GM23338 (cell line): ENCODE data around the gene CIB4. TPM values are rescaled to one million over a fixed set of nuclear protein-coding genes. Genes with fewer than 3 reads are reported as not detected.

Source experiments
- ATAC-seq: fragments of 200-7000 bp; cut with Tn5 transposase; 3 replicates; pipeline ENCODE4 v1.9.1; 2020
- DNase-seq: peaks from one replicate; pipeline ENCODE4 v3.0.0-alpha.2; 2015; ENCODE audit warnings: low spot score
- H2AFZ ChIP-seq: fragments of 200-600 bp; sonication (generic); 2 replicates; pipeline ENCODE4 v1.8.0; 2016; ENCODE audit warnings: antibody characterized with exemption, mild to moderate bottlenecking, moderate library complexity
- H3F3A ChIP-seq: fragments of 200-600 bp; sonication (generic); replicated peaks from 2 replicates; pipeline ENCODE4 v1.8.0; 2017; ENCODE audit warnings: antibody characterized with exemption, mixed run types, low read depth
- H3K27ac ChIP-seq: fragments of 200-600 bp; sonication (generic); 2 replicates; pipeline ENCODE4 v1.6.1; 2016; ENCODE audit warnings: low read depth
- H3K27me3 ChIP-seq: fragments of 200-600 bp; sonication (generic); 2 replicates; pipeline ENCODE4 v1.8.0; 2016; ENCODE audit warnings: mild to moderate bottlenecking, mixed run types, moderate library complexity; ENCODE audit not compliant: insufficient read depth
- H3K36me3 ChIP-seq: fragments of 200-600 bp; sonication (generic); 2 replicates; pipeline ENCODE4 v1.8.0; 2016; ENCODE audit warnings: mild to moderate bottlenecking; ENCODE audit not compliant: insufficient read depth
- H3K4me1 ChIP-seq: fragments of 200-600 bp; sonication (generic); 2 replicates; pipeline ENCODE4 v1.8.0; 2016; ENCODE audit warnings: mild to moderate bottlenecking, moderate library complexity; ENCODE audit not compliant: insufficient read depth
- H3K4me2 ChIP-seq: fragments of 200-600 bp; sonication (generic); 2 replicates; pipeline ENCODE4 v1.7.1; 2017; ENCODE audit warnings: mixed run types
- H3K4me3 ChIP-seq: fragments of 200-600 bp; sonication (generic); 2 replicates; pipeline ENCODE4 v1.6.1; 2016; ENCODE audit warnings: mixed run types
- H3K79me2 ChIP-seq: fragments of 200-600 bp; sonication (generic); replicated peaks from 2 replicates; pipeline ENCODE4 v1.8.0; 2017; ENCODE audit warnings: mild to moderate bottlenecking; ENCODE audit not compliant: insufficient read depth
- H3K9me2 ChIP-seq: fragments of 200-600 bp; sonication (generic); 2 replicates; pipeline ENCODE4 v1.8.0; 2017; ENCODE audit not compliant: insufficient read depth
- H4K20me1 ChIP-seq: fragments of 200-600 bp; sonication (generic); replicated peaks from 2 replicates; pipeline ENCODE4 v1.8.0; 2017; ENCODE audit warnings: mild to moderate bottlenecking; ENCODE audit not compliant: insufficient read depth
- H3K27ac Mint-ChIP-seq: 2 replicates; pipeline ENCODE4 v1.8.0; 2020; ENCODE audit warnings: inconsistent platforms, mild to moderate bottlenecking, moderate library complexity, mixed read lengths
- H3K27me3 Mint-ChIP-seq: 3 replicates; pipeline ENCODE4 v1.8.0; 2022; ENCODE audit warnings: low read depth, mild to moderate bottlenecking, moderate library complexity, mixed read lengths, inconsistent platforms; ENCODE audit not compliant: insufficient read depth, poor library complexity
- H3K36me3 Mint-ChIP-seq: 3 replicates; pipeline ENCODE4 v1.8.0; 2021; ENCODE audit warnings: low read depth, mild to moderate bottlenecking, inconsistent platforms, moderate library complexity, mixed read lengths
- H3K4me1 Mint-ChIP-seq: 3 replicates; pipeline ENCODE4 v1.8.0; 2020; ENCODE audit warnings: mild to moderate bottlenecking, inconsistent platforms, mixed read lengths
- H3K4me3 Mint-ChIP-seq: 3 replicates; pipeline ENCODE4 v1.8.0; 2021; ENCODE audit warnings: moderate library complexity, mild to moderate bottlenecking, inconsistent platforms, mixed read lengths
- H3K9me3 Mint-ChIP-seq: 3 replicates; pipeline ENCODE4 v1.8.0; 2020; ENCODE audit warnings: moderate library complexity, mild to moderate bottlenecking, inconsistent platforms, mixed read lengths
- CREB1 ChIP-seq: fragments of 250-450 bp; sonication (Bioruptor Pico); IDR thresholded peaks from 2 replicates; pipeline ENCODE4 v1.5.0; 2020; ENCODE audit warnings: low read depth, mild to moderate bottlenecking, moderate library complexity
- CTCF ChIP-seq, 2 experiments: fragments of 200-600 bp in 1 of 2; sonication (generic) in 1 of 2; conservative IDR thresholded peaks; 2 replicates each; pipeline versions ENCODE4 v1.5.1 to v1.6.1; 2016 to 2017; ENCODE audit warnings: antibody characterized with exemption in 2 of 2, low read depth in 2 of 2, mild to moderate bottlenecking in 2 of 2, moderate library complexity in 1 of 2
- EZH2 ChIP-seq: fragments of 200-600 bp; sonication (generic); IDR thresholded peaks from one replicate; pipeline ENCODE4 v1.8.0; 2017; ENCODE audit warnings: antibody characterized with exemption, mild to moderate bottlenecking, low read depth; ENCODE audit not compliant: unreplicated experiment
- EZH2phosphoT487 ChIP-seq: fragments of 200-600 bp; sonication (generic); IDR thresholded peaks from one replicate; pipeline ENCODE4 v1.8.1; 2018; ENCODE audit warnings: antibody characterized with exemption; ENCODE audit not compliant: unreplicated experiment
- NANOG ChIP-seq: IDR thresholded peaks from 2 replicates; pipeline ENCODE4 v1.6.1; 2016; ENCODE audit warnings: antibody characterized with exemption, borderline replicate concordance
- POLR2AphosphoS5 ChIP-seq: IDR thresholded peaks from 2 replicates; pipeline ENCODE4 v1.6.1; 2016; ENCODE audit warnings: antibody characterized with exemption, low read depth
- REST ChIP-seq: IDR thresholded peaks from one replicate; pipeline ENCODE4 v1.6.1; 2018; ENCODE audit warnings: antibody characterized with exemption; ENCODE audit not compliant: unreplicated experiment
- STAT1 ChIP-seq: IDR thresholded peaks from one replicate; pipeline ENCODE4 v1.6.1; 2016; ENCODE audit warnings: antibody characterized with exemption; ENCODE audit not compliant: unreplicated experiment
- ZNF114 ChIP-seq: fragments of 250-450 bp; sonication (Bioruptor Pico); IDR thresholded peaks from 2 replicates; pipeline ENCODE4 v1.5.0; 2020; ENCODE audit warnings: mild to moderate bottlenecking, moderate library complexity
- ZNF331 ChIP-seq: fragments of 250-450 bp; sonication (Bioruptor Pico); IDR thresholded peaks from 2 replicates; pipeline ENCODE4 v1.5.0; 2020; ENCODE audit warnings: low read depth, mild to moderate bottlenecking, moderate library complexity
- polyA plus RNA-seq: library from polyadenylated mRNA; unstranded; fragments of >200 nt; fragmentation: Nextera tagmentation; extraction: Ambion mirVana; gene quantifications from 2 replicates; pipeline ENCODE4 v1.2.1, GENCODE V29; 2016
- total RNA-seq: library from RNA; depleted of rRNA; stranded (reverse); fragments of >200 nt; shearing (Covaris generic); gene quantifications from 2 replicates; pipeline ENCODE4 v1.2.3, GENCODE V29; 2014

Gene CIB4
- total and polyA plus RNA-seq, 2 experiments from 2014 or later: not detected

GRCh38 chr2:26536371-26537068, 104.6 kb downstream of the CIB4 start:
- Histone ChIP-seq H3K4me2 (no peak overlapping the region), H4K20me1 (no peaks in the 10 kb centered on the region), H3K36me3 (no peaks in the 10 kb centered on the region), H3K27me3 (no peaks in the 10 kb centered on the region), H3K79me2 (no peaks in the 10 kb centered on the region), H3K9me2 (no peaks in the 10 kb centered on the region), H2AFZ (no peak overlapping the region), H3K27ac (no peak overlapping the region), H3K4me1 (peaks cover 11% of the 10 kb centered on the region), H3K4me3 (no peak overlapping the region), H3F3A (no peaks in the 10 kb centered on the region)
- Mint-ChIP-seq H3K27ac (no peak overlapping the region), H3K4me1 (peaks cover 21% of the 10 kb centered on the region), H3K4me3 (no peak overlapping the region), H3K9me3 (no peaks in the 10 kb centered on the region), H3K27me3 (peaks cover 8% of the 10 kb centered on the region), H3K36me3 (no peaks in the 10 kb centered on the region)
- peak; percentile 31 for ATAC-seq
- no peak for DNase-seq
- TF ChIP-seq EZH2: no peak
- TF ChIP-seq STAT1: no peak
- no peak for TF ChIP-seq ZNF331
- no peak for TF ChIP-seq CREB1
- TF ChIP-seq POLR2AphosphoS5: no peak
- no peak for TF ChIP-seq ZNF114 (CRISPR knock-in tag)
- no peak for TF ChIP-seq CTCF (conservative IDR thresholded peaks at IDR 0.05; ENCODE audit: low read depth in 2 of 2)
- TF ChIP-seq NANOG: no peak
- no peak for TF ChIP-seq EZH2phosphoT487
- TF ChIP-seq REST: no peak

- Mint-ChIP-seq H3K27ac (no peak overlapping the region), H3K4me3 (no peak overlapping the region), H3K9me3 (no peaks in the 10 kb centered on the region), H3K36me3 (no peaks in the 10 kb centered on the region), H3K4me1 (peaks cover 14% of the 10 kb centered on the region), H3K27me3 (peaks cover 8% of the 10 kb centered on the region)
- Histone ChIP-seq H4K20me1 (no peaks in the 10 kb centered on the region), H3K36me3 (no peaks in the 10 kb centered on the region), H2AFZ (no peak overlapping the region), H3F3A (no peaks in the 10 kb centered on the region), H3K27me3 (no peaks in the 10 kb centered on the region), H3K27ac (no peak overlapping the region), H3K9me2 (no peaks in the 10 kb centered on the region), H3K4me3 (no peak overlapping the region), H3K4me1 (peaks cover 4% of the 10 kb centered on the region), H3K79me2 (no peaks in the 10 kb centered on the region), H3K4me2 (no peak overlapping the region)
- ATAC-seq: no peak
- no peak for DNase-seq
- TF ChIP-seq CTCF (conservative IDR thresholded peaks at IDR 0.05; ENCODE audit: low read depth in 2 of 2): no peak
Measured at GRCh38 chr2:26535663-26536275, 105.4 kb downstream of the CIB4 start.
